Stomach smooth muscle (tissue), 2 donors: ENCODE results near the gene HBZ.
"Not testable (repeated sequence)": the region's sequence is repeated elsewhere in the genome, so short reads cannot be mapped to it uniquely, and the experiment has no call there.

Source experiments
- H3K27ac ChIP-seq: one replicate; pipeline ENCODE4 v1.7.0; 2013; ENCODE audit warnings: mild to moderate bottlenecking, low read length, inconsistent platforms
- H3K27me3 ChIP-seq, 2 donors: one replicate each; pipeline ENCODE4 v1.7.0; 2013; ENCODE audit warnings: low read length in 2 of 2; ENCODE audit not compliant: insufficient read depth in 2 of 2, control insufficient read depth in 1 of 2
- H3K36me3 ChIP-seq, 2 donors: one replicate each; pipeline ENCODE4 v1.7.0; 2013; ENCODE audit warnings: low read length in 2 of 2; ENCODE audit not compliant: control insufficient read depth in 2 of 2, insufficient read depth in 2 of 2
- H3K4me1 ChIP-seq: one replicate; pipeline ENCODE4 v1.7.0; 2013; ENCODE audit warnings: low read length; ENCODE audit not compliant: control insufficient read depth, insufficient read depth
- H3K4me3 ChIP-seq, 2 donors: one replicate each; pipeline ENCODE4 v1.7.0; 2013; ENCODE audit warnings: low read length in 2 of 2
- H3K9ac ChIP-seq, 2 donors: one replicate each; pipeline ENCODE4 v1.7.0; 2013; ENCODE audit warnings: low read length in 2 of 2, mild to moderate bottlenecking in 1 of 2
- H3K9me3 ChIP-seq, 2 donors: one replicate each; pipeline ENCODE4 v1.7.0; 2013; ENCODE audit warnings: low read length in 2 of 2; ENCODE audit not compliant: control insufficient read depth in 2 of 2
- donor health status: healthy.
- donor health status: Pancreatic carcinoma.

HBZ gene

GRCh38 chr16:165539-166374 is 13.3 kb downstream of the HBZ start, which contains the start of gene HBM:
Gene HBM, plus strand, starts transcription at chr16:165978. Its CDS starts 20 bp downstream, at chr16:165998.
- no peak within 1 kb of the TSS for H3K9ac ChIP-seq
- peaks cover 40 to 51% of the 10 kb centered on the region in 2 donors for H3K27me3 ChIP-seq
- H3K4me1 ChIP-seq: peaks cover 18% of the 10 kb centered on the region
- H3K36me3 ChIP-seq: no peaks in the 10 kb centered on the region
- no peak within 1 kb of the TSS for H3K27ac ChIP-seq
- H3K4me3 ChIP-seq: peak within 1 kb of the TSS; percentile 16 to 40
- H3K9me3 ChIP-seq: no peaks in the 10 kb centered on the region

GRCh38 chr16:166375-167121 is 14.1 kb downstream of the HBZ start:
- H3K36me3 ChIP-seq: no peaks in the 10 kb centered on the region
- no peaks in the 10 kb centered on the region for H3K9me3 ChIP-seq
- no peak overlapping the region for H3K4me3 ChIP-seq
- no peak overlapping the region for H3K27ac ChIP-seq
- no peak overlapping the region for H3K9ac ChIP-seq
- peaks cover 18% of the 10 kb centered on the region for H3K4me1 ChIP-seq
- peaks cover 40 to 51% of the 10 kb centered on the region in 2 donors for H3K27me3 ChIP-seq

DNA sequence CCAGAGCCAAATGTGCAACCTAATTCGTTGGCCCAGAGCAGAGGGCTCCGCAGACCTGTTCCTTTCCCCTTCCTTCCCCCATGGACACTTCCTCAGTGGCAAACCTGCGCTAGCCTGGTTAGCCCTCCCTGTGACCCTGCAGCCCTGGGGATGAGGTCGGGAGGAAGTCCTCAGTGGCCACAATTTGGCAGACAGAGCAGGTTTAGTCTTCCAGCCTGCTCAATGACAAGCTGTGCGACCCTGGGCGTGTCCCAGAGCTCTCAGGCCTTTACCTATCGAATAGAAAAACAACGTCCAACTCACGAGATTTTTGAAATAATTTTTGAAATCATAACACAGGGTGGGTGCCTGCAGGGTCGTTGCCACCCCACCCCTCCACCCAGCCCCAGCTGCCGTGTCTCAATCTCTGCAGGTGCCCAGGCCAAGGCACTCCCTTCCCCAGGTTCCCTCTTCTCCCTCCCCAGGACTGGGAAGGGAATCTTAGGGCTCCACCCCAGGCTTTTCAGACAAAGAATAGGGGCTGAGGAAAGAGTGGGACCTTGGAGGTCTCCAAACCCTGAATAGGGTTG is 14.8 kb downstream of the HBZ start:
- H3K4me3 ChIP-seq: no peak overlapping the region
- H3K9ac ChIP-seq: no peak overlapping the region
- H3K36me3 ChIP-seq: no peaks in the 10 kb centered on the region
- peaks cover 18% of the 10 kb centered on the region for H3K4me1 ChIP-seq
- no peak overlapping the region for H3K27ac ChIP-seq
- no peaks in the 10 kb centered on the region for H3K9me3 ChIP-seq
- peaks cover 40 to 54% of the 10 kb centered on the region in 2 donors for H3K27me3 ChIP-seq

DNA sequence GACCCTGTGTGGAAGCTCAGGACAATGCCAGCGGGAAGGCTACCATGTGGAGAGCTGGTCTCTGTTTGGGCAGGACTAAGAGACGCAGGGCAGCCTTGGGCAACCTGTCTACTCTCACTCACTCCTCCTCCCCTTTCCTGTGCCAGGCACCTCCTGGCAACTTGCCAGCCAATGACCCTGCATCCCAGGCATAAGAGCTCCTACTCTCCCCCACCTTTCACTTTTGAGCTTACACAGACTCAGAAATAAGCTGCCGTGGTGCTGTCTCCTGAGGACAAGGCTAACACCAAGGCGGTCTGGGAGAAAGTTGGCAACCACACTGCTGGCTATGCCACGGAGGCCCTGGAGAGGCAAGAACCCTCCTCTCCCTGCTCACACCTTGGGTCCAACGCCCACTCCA is 16.0 kb downstream of the HBZ start:
- Histone ChIP-seq H3K27ac (no peak overlapping the region), H3K27me3 (peaks cover 40 to 54% of the 10 kb centered on the region in 2 donors), H3K4me3 (no peak overlapping the region), H3K9me3 (no peaks in the 10 kb centered on the region), H3K4me1 (peaks cover 18% of the 10 kb centered on the region), H3K9ac (no peak overlapping the region), H3K36me3 (no peaks in the 10 kb centered on the region)

DNA sequence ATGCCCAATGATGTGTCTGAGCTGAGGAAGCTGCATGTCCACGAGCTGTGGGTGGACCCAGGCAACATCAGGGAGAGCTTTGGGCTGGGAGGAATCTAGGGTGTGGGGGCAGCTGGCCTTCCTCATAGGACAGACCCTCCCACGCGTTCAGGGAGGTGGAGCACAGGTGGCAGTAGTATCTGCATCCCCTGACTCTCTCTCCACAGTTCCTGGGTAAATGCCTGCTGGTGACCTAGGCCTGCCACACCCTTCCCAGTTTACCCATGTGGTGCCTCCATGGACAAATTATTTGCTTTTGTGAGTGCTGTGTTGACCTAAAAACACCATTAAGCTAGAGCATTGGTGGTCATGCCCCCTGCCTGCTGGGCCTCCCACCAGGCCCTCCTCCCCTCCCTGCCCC is 16.6 kb downstream of the HBZ start:
- no peak overlapping the region for H3K4me3 ChIP-seq
- peaks cover 40 to 54% of the 10 kb centered on the region in 2 donors for H3K27me3 ChIP-seq
- H3K36me3 ChIP-seq: no peaks in the 10 kb centered on the region
- H3K4me1 ChIP-seq: peaks cover 18% of the 10 kb centered on the region
- H3K9me3 ChIP-seq: no peaks in the 10 kb centered on the region
- no peak overlapping the region for H3K9ac ChIP-seq
- no peak overlapping the region for H3K27ac ChIP-seq

DNA sequence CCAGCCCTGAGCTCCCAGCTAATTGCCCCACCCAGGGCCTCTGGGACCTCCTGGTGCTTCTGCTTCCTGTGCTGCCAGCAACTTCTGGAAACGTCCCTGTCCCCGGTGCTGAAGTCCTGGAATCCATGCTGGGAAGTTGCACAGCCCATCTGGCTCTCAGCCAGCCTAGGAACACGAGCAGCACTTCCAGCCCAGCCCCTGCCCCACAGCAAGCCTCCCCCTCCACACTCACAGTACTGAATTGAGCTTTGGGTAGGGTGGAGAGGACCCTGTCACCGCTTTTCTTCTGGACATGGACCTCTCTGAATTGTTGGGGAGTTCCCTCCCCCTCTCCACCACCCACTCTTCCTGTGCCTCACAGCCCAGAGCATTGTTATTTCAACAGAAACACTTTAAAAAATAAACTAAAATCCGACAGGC is 17.7 kb downstream of the HBZ start:
- H3K27me3 ChIP-seq: peaks cover 45 to 61% of the 10 kb centered on the region in 2 donors

GRCh38 chr16:170788-171187 is 18.3 kb downstream of the HBZ start:
- Histone ChIP-seq H3K36me3 (no peaks in the 10 kb centered on the region), H3K9me3 (no peaks in the 10 kb centered on the region), H3K27ac (no peak overlapping the region), H3K9ac (no peak overlapping the region), H3K27me3 (peaks cover 44 to 61% of the 10 kb centered on the region in 2 donors), H3K4me3 (no peak overlapping the region), H3K4me1 (peaks cover 10% of the 10 kb centered on the region)

More for the DNA sequence above, 17.7 kb downstream of the HBZ start:
- H3K36me3 ChIP-seq, H3K9ac ChIP-seq, H3K4me3 ChIP-seq, H3K27ac ChIP-seq, H3K9me3 ChIP-seq: not testable (repeated sequence)
- H3K4me1 ChIP-seq: peaks cover 17% of the 10 kb centered on the region

GRCh38 chr16:172374-172941 is 20.0 kb downstream of the HBZ start, which contains the start of gene HBA2:
Gene HBA2, plus strand, starts transcription at chr16:172876. Its CDS starts 37 bp downstream, at chr16:172913.
- not testable (repeated sequence) for H3K4me3 ChIP-seq, H3K9me3 ChIP-seq, H3K9ac ChIP-seq, H3K36me3 ChIP-seq, H3K4me1 ChIP-seq, H3K27ac ChIP-seq
- H3K27me3 ChIP-seq: peaks cover 32 to 50% of the 10 kb centered on the region in 2 donors

DNA sequence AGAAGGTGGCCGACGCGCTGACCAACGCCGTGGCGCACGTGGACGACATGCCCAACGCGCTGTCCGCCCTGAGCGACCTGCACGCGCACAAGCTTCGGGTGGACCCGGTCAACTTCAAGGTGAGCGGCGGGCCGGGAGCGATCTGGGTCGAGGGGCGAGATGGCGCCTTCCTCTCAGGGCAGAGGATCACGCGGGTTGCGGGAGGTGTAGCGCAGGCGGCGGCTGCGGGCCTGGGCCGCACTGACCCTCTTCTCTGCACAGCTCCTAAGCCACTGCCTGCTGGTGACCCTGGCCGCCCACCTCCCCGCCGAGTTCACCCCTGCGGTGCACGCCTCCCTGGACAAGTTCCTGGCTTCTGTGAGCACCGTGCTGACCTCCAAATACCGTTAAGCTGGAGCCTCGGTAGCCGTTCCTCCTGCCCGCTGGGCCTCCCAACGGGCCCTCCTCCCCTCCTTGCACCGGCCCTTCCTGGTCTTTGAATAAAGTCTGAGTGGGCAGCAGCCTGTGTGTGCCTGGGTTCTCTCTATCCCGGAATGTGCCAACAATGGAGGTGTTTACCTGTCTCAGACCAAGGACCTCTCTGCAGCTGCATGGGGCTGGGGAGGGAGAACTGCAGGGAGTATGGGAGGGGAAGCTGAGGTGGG is 20.9 kb downstream of the HBZ start:
- H3K9me3 ChIP-seq, H3K27ac ChIP-seq, H3K4me3 ChIP-seq, H3K9ac ChIP-seq, H3K4me1 ChIP-seq, H3K36me3 ChIP-seq: not testable (repeated sequence)
- peaks cover 32 to 50% of the 10 kb centered on the region in 2 donors for H3K27me3 ChIP-seq
